Measurements from ENCODE around the gene FAM43A.
A peak's percentile ranks its signal among the peaks of the same experiment; 100 is the strongest.

The FAM43A gene, protein sequence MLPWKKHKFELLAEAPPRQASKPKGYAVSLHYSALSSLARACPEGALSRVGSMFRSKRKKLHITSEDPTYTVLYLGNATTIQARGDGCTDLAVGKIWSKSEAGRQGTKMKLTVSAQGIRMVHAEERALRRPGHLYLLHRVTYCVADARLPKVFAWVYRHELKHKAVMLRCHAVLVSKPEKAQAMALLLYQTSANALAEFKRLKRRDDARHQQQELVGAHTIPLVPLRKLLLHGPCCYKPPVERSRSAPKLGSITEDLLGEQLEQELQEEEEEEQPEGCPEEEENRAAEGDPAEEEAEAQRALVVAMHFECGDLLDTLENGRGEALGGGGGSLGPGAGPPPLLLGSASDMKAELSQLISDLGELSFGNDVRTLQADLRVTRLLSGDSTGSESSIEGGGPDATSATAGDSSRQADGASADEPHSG

DNA sequence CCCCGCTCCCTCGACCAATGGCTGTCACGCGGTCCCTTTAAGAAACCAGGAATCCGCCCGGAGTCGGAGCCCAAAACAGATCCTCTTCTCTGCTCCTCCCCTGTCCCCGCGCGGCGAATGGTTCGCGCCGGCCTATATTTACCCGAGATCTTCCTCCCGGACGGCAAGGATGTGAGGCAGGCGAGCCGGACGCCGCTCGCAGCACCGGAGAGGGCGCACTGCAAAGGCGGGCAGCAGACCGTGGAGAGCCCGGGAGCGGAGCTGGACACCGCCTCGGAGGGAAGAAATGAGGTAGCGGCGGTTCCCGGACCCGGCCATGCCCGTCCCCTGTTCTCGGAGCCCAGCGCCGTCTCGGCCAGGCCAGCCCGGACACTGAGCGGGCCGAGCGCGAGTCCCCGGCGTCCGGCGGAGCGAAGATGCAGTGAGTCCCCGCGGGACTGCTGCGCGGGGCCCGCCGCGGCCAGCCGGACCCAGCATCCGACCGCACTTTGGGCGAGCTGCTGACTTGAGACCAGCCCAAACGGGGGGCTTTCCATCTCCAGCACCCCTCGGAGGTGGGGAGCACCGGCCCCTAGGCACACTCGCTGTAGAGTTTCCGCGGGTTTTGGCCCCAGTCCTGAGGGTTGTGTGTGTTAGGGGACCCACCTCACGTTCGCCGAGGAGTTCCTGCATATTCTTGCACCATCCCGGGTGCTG, at the start of gene FAM43A:
TSS of gene FAM43A (plus strand) at position 166 of the 696 bp plus-strand sequence. CDS start 944 bp downstream, outside the sequence.
- TF ChIP-seq GATA2 (IDR thresholded peaks at IDR 0.05; ENCODE audit: low read depth, low read length) = peak; percentile 4; the same call in 1 of the 2 replicates
- TF ChIP-seq GATA3 (IDR thresholded peaks at IDR 0.05; ENCODE audit: low read depth, low read length) = no peak

DNA sequence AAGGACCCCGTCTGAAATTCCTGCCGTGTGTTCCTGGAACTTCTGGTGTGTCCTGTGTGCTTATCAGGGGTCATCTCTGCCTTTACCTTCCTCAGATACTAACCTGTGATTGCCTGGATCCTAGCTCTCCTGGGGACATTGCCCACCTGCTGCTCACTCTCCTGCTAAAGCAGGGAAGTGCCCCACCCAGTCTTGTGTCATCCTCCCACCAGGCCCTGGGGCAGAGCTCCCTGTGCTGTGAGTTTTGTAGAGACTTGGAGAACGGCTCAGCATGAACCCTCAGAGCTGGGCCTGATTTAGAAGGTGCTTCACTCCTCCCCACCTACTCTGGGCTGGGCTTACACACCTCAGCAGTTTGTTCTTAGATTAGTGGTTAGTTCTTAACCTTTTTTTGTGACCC, 48.6 kb upstream of the FAM43A start:
- TF ChIP-seq GATA3 (IDR thresholded peaks at IDR 0.05; ENCODE audit: low read depth, low read length) = no peak
- no peak for TF ChIP-seq GATA2 (IDR thresholded peaks at IDR 0.05; ENCODE audit: low read depth, low read length)

DNA sequence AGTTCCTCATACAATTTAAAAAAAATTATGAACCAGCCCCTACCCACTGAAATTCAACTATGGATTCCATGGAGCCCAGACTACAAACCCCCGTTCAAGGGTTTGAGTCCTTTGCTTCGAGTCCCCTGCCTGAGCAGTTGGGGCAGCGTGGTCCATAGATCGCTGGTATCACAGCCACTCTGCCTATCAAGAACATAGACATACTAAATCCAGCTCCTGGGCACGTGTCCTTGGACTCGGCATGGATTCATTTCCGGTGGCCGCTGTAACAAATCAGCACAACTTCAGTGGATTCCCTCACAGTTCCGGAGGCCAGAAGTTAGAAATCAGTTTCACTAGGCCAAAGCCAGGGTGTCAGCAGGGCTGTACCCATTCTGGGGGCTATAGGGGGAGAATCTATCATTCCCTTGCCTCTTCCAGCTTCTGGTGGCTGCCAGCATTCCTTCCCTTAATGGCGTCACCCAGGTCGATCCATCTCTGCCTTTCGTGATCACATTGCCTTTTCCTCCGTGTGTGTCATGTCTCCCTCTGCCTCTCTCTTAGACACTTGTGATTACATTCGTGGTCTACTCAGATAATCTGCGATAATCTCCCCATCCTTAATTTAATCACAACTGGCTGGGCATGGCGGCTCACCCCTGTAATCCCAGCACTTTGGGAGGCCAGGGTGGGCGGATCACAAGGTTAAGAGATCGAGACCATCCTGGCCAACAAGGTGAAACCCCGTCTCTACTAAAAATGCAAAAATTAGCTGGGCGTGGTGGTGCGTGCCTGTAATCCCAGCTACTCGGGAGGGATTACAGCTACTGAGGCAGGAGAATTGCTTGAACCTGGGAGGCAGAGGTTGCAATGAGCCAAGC, 47.9 kb upstream of the FAM43A start:
- no peak for TF ChIP-seq GATA2 (IDR thresholded peaks at IDR 0.05; ENCODE audit: low read depth, low read length)
- TF ChIP-seq GATA3 (IDR thresholded peaks at IDR 0.05; ENCODE audit: low read depth, low read length) = no peak

DNA sequence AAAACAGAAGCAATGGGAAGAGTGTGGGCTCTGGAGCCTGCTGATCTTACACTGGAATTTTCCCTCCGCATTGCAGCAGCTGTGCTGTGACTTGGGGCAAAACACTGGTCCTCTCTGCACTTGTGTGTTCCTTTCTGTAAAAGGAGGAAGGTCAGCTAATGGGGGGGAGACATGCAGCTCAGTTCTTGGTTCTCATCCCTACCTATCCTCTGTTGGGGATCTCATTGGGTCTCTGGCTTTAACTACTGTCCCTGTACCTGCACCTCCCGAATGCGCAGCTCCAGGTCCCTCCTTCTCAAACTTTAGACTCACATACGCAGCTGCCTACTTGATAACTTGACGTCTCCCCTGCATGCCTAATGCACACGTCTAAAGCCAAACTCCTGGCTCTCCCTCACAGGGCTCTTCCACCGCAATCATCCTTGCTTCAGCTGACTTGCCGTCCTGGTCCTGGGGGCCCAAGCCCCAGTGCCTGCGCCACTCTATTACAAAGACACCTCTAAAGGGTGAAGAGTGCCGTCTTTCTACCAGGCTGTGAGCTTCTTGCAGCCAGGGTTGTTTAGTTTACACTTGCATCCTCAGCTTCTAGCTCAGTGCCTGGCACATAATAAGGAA, 46.6 kb upstream of the FAM43A start:
- TF ChIP-seq GATA3 (IDR thresholded peaks at IDR 0.05; ENCODE audit: low read depth, low read length) (no peak), GATA2 (IDR thresholded peaks at IDR 0.05; ENCODE audit: low read depth, low read length) (no peak)

DNA sequence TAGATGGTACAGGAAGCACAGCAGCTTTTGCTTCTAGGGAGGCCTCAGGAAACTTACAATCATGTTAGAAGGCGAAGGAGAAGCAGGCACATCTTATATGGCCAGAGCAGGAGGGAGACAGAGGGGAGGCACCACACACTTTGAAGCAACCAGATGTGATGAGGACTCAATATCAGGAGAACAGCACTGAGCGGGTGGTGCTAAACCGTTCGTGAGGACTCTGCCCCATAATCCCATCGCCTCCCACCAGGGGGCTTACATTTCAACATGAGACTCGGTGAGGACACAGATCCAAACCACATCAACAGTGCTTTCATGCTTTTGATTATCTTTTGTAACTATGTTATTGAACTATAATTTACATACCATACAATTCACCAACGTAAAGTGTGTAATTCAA, 44.9 kb upstream of the FAM43A start:
- TF ChIP-seq GATA3 (IDR thresholded peaks at IDR 0.05; ENCODE audit: low read depth, low read length) (no peak), GATA2 (IDR thresholded peaks at IDR 0.05; ENCODE audit: low read depth, low read length) (no peak)

DNA sequence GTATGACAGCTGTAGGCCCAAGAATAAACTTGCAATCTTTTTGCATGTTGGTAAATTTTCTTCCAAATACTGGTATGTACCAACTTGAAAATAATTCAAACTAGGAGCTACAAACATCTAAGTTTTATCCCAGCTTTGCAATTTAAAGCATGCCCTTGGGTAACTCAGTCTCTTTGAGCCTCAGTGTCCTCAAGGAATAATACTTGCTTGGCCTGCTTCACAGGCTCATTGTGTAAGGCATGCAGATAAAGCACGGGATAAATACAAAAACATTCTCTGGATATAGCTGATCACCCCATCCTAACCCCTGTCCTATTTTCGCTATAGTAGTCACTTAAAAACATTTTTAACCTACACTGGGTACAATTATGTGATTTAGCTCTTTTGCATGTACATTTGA, 42.9 kb upstream of the FAM43A start:
- TF ChIP-seq GATA2 (IDR thresholded peaks at IDR 0.05; ENCODE audit: low read depth, low read length) (no peak), GATA3 (IDR thresholded peaks at IDR 0.05; ENCODE audit: low read depth, low read length) (no peak)

DNA sequence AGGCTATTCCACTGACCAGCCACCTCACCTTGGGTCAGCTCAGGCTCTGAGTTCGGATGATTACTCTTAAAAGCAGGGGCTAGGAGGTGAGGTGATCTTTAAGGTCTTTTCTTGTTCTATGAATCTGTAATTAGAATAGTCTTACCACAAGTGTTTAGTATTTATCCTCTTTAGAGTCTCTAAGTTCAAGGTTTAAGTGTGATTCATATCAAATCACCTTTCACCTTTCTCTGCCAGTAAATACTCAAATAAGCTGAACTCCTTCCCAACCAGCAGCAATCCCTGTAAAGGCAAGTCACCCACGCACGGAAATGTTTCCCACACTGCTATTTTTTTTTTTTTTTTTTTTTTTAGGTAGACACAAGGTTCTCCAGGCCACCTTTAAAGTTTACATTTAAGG, 37.9 kb upstream of the FAM43A start:
- no peak for TF ChIP-seq GATA2 (IDR thresholded peaks at IDR 0.05; ENCODE audit: low read depth, low read length)
- TF ChIP-seq GATA3 (IDR thresholded peaks at IDR 0.05; ENCODE audit: low read depth, low read length) = no peak

DNA sequence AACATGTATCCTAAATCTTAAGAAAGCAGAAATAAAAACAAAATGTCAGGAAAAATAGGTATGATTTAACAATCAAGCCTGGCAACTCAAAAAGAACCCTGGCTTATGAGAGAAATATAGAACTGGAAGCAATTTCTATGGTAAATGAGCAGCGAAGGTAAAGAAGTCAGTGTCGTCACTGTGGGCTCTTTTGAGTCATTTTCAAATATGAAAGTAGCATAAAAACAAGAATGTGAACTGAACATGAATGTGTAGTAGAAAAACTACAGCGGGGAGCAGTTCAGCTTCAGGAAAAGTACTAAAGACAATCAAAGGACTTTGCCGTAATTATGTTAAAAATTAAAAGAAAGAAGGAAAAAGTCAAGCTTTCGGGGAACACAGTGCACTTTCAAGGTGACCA, 31.2 kb upstream of the FAM43A start:
- TF ChIP-seq GATA2 (IDR thresholded peaks at IDR 0.05; ENCODE audit: low read depth, low read length) (no peak), GATA3 (IDR thresholded peaks at IDR 0.05; ENCODE audit: low read depth, low read length) (no peak)

DNA sequence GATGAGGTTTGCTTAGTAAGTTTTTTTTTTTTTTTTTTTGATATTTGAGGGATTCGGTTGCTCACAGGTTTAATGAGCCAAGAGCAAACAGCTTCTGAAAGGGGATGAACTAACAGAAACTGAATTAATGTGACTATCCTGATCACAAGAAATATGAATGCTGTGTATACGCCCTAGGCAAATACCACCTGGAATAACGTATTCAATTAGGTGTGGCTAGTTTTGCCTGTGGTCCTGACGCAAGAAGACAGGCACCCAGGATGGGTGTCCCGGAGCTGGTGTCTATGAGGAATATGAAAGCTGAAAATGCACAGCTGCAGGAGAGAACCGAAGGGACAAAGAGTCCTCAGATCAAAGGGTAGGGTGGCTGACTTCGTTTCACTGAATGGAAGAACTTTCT, 28.2 kb upstream of the FAM43A start:
- TF ChIP-seq GATA3 (IDR thresholded peaks at IDR 0.05; ENCODE audit: low read depth, low read length) (no peak), GATA2 (IDR thresholded peaks at IDR 0.05; ENCODE audit: low read depth, low read length) (no peak)

DNA sequence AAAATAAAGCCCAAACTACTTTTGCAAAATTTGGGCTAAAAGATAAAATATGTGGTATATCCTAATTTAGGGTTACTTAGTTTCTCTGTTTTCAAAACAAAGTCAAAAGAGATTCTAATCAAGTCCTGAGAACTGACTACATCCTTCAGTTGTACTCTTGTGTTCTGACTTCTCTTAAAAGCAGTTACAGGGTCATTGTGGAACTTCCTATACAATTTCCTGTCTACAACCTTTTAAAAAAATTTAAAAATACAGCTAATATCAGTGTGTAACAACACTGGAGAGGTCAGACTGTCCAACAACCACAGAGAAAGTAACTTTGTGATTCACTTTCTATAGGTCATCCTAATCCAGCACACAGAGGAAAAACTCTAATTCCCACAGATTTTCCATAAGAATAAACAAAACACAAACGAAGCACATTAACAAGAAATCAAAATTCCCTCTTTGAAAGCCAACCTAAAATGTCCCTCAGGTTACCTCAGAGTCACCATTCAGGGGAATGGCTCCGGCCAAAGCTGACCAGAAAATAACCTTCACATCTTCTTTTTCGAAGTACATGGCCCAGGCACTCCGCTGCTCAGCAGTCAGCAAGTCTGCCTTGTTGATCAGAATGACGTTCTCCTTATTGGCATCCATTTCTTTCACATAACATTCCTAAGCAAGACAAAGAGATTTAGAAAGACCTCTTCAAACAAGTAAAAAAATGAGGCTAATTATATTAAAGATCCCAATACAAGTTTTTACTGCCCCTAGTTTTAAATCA, 27.0 kb upstream of the FAM43A start:
- TF ChIP-seq GATA2 (IDR thresholded peaks at IDR 0.05; ENCODE audit: low read depth, low read length) (no peak), GATA3 (IDR thresholded peaks at IDR 0.05; ENCODE audit: low read depth, low read length) (no peak)

DNA sequence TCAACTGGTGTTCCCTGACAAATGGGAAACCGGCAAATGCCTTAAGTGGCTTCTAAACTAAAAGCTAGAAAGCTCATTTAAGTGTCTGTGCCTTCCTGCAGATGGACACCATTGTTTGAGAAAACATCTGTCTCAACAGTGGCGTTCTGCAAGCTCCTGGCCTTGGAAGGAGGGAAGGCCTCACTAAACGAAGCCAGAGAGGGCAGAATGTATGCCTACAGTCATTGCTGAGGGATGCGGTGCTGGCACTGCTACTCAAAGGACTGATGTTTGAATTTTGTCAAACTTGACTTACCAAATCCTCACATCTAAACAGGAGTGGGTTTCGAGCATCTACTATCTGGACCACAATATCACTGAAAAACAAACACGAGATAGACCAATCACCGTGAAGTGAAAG, 25.9 kb upstream of the FAM43A start:
- TF ChIP-seq GATA3 (IDR thresholded peaks at IDR 0.05; ENCODE audit: low read depth, low read length) = no peak
- TF ChIP-seq GATA2 (IDR thresholded peaks at IDR 0.05; ENCODE audit: low read depth, low read length) = no peak

DNA sequence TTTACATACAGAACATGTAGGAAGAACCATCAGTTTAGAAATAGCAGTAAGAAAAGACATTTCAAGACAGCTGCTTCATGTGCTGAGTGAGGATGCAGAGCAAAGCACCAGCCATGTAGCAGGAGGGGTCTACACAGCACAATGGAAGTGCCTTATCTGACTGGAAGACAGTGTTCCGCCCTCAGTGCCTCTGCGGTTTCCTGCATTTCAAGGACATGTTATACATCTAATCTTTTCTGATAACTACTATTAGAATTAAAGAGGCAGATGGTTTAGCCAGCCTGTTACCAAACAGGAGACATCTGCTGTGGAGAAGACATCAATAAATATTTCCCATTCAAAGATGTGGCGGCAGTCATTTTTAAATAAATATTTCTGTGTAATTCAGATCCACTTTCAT, 24.3 kb upstream of the FAM43A start:
- TF ChIP-seq GATA3 (IDR thresholded peaks at IDR 0.05; ENCODE audit: low read depth, low read length) (no peak), GATA2 (IDR thresholded peaks at IDR 0.05; ENCODE audit: low read depth, low read length) (no peak)

DNA sequence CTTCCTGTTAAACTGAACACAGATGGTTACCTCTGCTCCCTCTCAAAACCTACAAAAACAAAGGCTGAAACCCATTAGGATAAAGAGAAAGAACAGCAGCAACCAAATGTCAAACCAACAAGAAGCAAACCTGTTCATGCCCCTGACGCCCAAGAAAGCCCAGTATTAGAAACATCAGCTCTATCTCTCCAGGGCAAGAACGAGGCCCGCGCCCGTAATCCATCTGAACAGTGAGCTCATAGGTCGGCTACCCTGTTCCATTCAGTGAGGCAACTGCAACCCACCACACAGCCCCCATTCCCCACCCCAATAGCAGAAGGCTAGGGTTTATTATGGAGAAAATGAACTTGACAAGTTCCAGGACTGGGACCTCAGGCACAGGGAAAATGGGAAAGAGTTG, 23.7 kb upstream of the FAM43A start:
- no peak for TF ChIP-seq GATA2 (IDR thresholded peaks at IDR 0.05; ENCODE audit: low read depth, low read length)
- no peak for TF ChIP-seq GATA3 (IDR thresholded peaks at IDR 0.05; ENCODE audit: low read depth, low read length)
